ENCODE results near the gene SLC10A3.
"Not testable (repeated sequence)": the region's sequence is repeated elsewhere in the genome, so short reads cannot be mapped to it uniquely, and the experiment has no call there.

The SLC10A3 gene

GRCh38 chrX:154509455-154509854, 19.0 kb upstream of the SLC10A3 start:
- DNase-seq: no peak

GRCh38 chrX:154508384-154508745, 17.9 kb upstream of the SLC10A3 start:
- no peak for DNase-seq

- no peak for DNase-seq
Measured at GRCh38 chrX:154507673-154508383, 17.4 kb upstream of the SLC10A3 start.

GRCh38 chrX:154506483-154507332, 16.3 kb upstream of the SLC10A3 start:
- no peak for DNase-seq

GRCh38 chrX:154505734-154506133, 15.3 kb upstream of the SLC10A3 start:
- no peak for DNase-seq

- DNase-seq: no peak
Measured at GRCh38 chrX:154502989-154503388, 12.6 kb upstream of the SLC10A3 start.

GRCh38 chrX:154502098-154502497, 11.7 kb upstream of the SLC10A3 start:
- no peak for DNase-seq

GRCh38 chrX:154501423-154501822, 11.0 kb upstream of the SLC10A3 start:
- not testable (repeated sequence) for DNase-seq

- not testable (repeated sequence) for DNase-seq
Measured at GRCh38 chrX:154496591-154497137, 6.2 kb upstream of the SLC10A3 start.

- DNase-seq: no peak
Measured at GRCh38 chrX:154495472-154495922, 5.1 kb upstream of the SLC10A3 start.

GRCh38 chrX:154494715-154495114, 4.3 kb upstream of the SLC10A3 start:
- no peak for DNase-seq

GRCh38 chrX:154490021-154490413, 412 bp downstream of the SLC10A3 start:
- peak in 1 of 2 experiments; percentile 54 for DNase-seq

GRCh38 chrX:154489182-154489581, 1.2 kb downstream of the SLC10A3 start:
- no peak for DNase-seq

GRCh38 chrX:154488336-154489075, 1.9 kb downstream of the SLC10A3 start:
- no peak for DNase-seq

- DNase-seq: no peak
Measured at GRCh38 chrX:154487518-154488290, 2.7 kb downstream of the SLC10A3 start.

GRCh38 chrX:154486396-154487207, 3.8 kb downstream of the SLC10A3 start, which contains the start of gene UBL4A:
Gene UBL4A, minus strand, starts transcription at chrX:154486615. Its CDS starts 31 bp downstream, at chrX:154486584.
- peak; percentile 65 to 75 for DNase-seq

- DNase-seq: peak; percentile 49 to 63
Measured at GRCh38 chrX:154486052-154486395, 4.4 kb downstream of the SLC10A3 start.

- no peak for DNase-seq
Measured at GRCh38 chrX:154485150-154486051, 5.0 kb downstream of the SLC10A3 start.

- DNase-seq: no peak
Measured at GRCh38 chrX:154484255-154485149, 5.9 kb downstream of the SLC10A3 start.

Data from activated T-cell treated with anti-CD3 and anti-CD28 coated beads, Interleukin-2, amount 50 U/mL, for 48 hours (primary cell).